HTR-8/SVneo (cell line): ENCODE results near the gene CPNE5.

Experiments used
- DNase-seq: peaks from one replicate; pipeline ENCODE4 v3.0.0; 2011; ENCODE audit warnings: low spot score, mixed read lengths; ENCODE audit not compliant: insufficient read length
- FAIRE-seq: peaks from 2 replicates; lab custom pipeline; 2011; peaks lifted over from hg19 to GRCh38; lab: Jason Lieb, UNC

The CPNE5 gene

DNA sequence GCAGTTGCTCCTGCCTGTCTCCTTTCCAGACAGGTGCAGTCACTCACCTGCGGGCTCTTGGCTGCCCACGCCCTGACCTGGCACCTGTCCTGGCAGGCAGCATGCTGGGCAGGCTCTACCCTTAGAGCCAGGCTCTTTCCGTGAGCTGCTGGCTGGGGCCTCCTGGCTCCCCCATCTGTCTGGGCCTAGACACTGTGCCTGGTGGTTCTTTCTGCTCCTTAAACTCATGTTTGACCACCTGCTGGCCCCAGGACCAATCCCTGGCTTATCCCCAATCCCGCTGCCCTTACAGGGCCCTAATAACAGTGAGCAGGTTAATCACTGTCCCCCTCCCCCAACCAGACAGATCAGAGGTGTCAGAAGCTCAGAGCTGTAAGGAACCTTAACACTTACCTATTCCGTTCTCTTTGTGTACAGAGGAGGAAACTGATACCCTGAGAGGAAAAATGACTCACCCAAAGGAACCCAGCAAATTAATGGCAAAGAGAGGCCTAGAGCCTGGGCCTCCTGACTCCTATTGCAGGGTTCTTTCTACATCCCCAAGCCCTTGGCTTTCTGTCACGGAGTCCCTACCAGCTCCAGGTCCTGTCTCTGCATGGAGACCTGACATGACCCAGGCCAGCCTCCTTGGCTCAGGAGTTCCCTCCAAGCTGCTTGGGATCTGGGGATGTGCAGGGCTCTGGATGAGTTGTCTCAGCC lies 86.9 kb downstream of the CPNE5 start:
- DNase-seq, result no peak

DNA sequence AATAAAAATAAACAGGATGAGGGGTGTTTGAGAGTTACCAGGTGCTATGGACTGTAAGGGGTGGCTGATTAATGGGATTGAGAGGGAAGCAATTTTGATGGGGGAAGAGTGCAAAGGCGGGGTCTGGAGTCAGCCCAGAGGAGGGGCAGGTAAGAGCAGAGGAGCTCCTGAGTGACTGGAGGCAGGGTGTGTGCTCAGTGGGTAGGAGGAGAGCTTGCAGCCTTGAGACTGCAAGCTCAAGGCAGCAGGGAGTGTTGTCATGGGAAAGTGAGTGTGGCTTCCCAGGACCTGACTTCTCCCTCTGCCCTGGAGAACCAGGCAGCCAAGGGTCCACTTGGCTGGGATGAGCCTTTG lies 87.4 kb downstream of the CPNE5 start:
- FAIRE-seq (no peak), DNase-seq (no peak)

More for the DNA sequence above, 86.9 kb downstream of the CPNE5 start:
- no peak for FAIRE-seq

GRCh38 chr6:36751091-36751490 lies 88.2 kb downstream of the CPNE5 start:
- FAIRE-seq (no peak), DNase-seq (no peak)

DNA sequence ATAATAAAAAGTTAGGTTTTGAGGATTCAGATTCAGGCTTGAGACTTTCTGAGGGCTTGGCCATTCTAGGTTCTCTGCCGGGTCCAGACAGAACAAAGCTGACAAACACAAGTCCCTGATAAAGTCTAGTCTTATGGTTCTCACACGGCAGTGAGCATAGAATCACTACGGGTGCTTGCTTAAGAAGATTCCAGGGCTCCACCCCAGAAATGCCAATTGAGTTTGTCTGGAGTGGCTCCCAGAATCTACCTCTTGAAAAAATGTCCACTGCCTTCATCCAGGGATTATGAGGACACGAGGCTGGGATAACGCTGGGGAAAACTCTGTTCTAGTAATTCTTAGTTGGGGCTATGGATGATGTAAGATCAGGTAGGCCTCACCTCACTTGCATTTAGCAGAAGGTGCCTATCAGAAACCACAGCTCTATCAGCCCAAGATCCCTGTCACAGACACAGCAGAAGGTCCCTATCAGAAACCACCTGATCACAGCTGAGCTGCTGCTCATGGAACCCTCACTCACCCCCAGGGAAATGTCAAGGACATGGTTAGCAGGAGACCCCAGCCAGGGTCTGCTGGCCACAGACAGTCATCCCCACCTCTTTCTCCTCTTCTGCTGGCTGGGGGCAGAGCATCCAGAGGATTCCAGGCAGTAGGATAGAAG lies 89.3 kb downstream of the CPNE5 start:
- DNase-seq, result no peak
- no peak for FAIRE-seq

DNA sequence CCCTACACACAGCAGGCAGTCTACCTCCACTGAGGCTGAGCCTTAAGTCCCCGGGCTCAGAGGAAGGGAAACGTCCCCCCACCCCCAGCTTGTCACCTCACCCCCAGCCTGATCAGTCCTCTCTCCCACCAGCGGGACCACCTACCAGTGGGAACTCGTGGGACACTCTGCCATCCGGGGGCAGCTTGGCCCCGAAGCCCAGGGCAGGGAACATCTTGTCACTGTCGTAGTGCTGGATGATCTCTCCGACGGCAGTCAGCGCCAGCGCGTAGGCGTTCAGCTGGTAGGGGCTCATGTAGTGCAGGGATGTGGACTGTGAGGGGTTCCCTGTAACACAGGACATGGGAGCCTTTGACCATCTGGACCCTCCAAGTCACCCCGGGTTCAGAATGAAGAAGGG lies 93.0 kb downstream of the CPNE5 start:
- DNase-seq (no peak), FAIRE-seq (no peak)

- DNase-seq (no peak), FAIRE-seq (no peak)
These were observed 93.4 kb downstream of the CPNE5 start for GRCh38 chr6:36745836-36746235.

GRCh38 chr6:36745283-36745682 lies 94.0 kb downstream of the CPNE5 start:
- no peak for FAIRE-seq
- DNase-seq, result no peak

DNA sequence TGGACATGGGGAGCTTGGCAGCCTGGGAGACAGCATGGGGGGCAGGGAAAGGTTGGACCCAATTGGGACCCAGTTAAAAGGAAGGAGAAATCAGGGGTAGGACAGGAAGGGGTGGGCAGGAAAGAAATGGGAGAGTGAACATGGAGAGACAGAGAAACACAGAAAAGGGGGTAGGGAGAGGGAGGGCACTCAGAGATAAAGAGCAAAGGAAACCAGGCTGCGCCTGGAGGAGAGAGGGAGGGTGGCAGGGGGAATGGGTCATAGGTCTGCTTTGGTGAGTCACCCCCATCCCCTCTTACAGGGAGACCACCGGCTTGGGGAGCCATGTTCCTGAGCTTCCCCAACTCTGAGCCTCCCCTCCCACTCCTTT lies 95.0 kb downstream of the CPNE5 start:
- FAIRE-seq (no peak), DNase-seq (no peak)

DNA sequence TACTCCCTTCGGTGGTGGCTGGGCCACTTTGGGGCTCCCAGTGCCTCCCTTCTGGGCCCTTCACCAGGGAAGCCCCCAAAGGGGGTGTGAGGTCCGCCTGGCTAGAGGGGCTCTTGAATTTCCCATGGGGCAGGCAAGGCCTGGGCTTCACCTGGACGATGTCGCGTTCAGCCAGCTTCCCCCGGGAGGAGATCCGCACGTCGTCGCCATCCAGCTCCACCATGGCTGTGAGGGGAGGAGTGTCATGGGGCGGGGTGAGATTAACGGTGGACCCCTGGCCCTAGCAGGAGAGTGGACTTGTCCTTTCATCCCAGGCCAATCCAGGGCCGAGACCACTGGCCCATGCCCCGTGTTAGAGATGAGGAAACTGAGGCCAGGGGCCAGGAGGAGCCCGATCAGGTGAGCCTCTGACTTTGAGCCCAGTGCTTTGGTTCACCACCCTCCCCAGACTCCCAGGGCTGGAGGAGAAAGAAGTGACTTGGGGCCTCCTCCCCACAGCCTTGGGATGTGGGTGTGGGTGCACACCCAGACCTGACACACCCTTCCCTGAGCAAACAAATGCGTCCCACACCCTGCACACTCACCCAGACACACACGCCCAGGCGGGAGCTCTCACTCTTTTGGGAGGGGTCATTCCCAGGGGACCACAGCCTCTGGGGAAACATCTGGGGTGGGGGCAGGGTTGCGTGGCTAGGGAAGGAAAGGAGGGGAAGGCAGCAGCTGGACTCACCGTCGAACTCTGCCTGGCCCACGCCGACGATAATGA lies 95.5 kb downstream of the CPNE5 start:
- DNase-seq (no peak), FAIRE-seq (no peak)

DNA sequence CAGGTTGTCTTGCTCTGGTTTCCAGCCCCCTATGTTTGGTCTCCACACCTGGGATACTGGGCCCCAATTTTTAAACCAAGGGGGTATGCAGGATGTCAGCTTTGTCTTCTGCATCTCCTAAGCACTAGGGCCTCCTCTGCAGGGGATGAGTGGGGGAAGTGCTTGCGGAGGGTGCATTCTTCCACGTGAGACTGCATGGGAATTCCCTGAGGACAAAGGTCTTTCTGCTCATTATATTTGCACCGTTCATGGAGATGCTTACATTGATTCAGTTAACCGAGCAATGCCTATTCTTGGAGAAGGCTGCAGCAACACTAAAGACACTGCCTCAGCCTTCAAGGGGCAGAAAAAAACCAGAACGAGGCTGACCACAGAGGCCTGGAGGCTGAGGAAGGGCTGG lies 96.2 kb downstream of the CPNE5 start:
- DNase-seq (no peak), FAIRE-seq (no peak)

GRCh38 chr6:36742146-36742545 lies 97.1 kb downstream of the CPNE5 start:
- no peak for DNase-seq
- no peak for FAIRE-seq

- FAIRE-seq (no peak), DNase-seq (no peak)
These were observed 98.4 kb downstream of the CPNE5 start for GRCh38 chr6:36740818-36741179.

DNA sequence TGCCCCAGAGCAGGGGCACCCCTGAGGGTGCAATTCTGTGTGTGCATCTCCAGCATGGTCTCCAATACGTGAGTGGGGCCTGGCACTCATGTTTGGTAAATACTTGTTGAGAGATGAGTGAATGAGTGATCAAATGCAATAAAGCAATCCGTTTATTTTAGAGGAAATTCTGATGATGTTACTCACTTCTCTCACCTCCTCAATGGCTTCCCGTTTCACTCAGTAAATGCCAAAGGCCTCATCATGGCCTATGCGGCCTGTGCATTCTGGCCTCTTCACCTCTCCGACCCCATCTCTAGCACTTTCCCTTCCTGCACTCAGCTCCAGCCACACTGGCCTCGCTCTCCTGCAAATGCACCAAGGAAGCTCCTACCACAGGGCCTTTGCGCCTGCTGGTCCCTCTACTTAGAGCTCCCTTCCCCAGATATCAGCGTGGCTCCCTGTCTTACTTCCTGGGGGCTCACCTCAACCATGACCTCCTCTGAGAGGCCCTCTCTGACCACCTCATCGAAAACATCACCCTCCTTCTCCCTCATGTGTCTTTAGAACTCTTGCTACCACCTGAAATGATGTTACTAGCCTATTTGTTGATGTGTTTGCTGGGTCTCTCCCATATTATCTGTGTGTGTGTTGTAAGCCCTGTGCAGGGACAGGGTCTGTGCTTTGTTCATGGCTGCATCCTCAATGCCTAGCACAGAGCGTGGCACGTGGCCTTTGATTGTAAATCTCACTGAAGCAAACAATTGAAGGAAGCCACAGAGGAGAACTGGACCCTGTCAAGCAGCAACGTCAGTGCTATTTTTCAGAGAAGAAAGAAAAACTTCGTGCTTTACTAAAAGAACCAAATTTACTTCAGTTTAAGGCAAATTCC lies 99.1 kb downstream of the CPNE5 start:
- DNase-seq, result no peak
- peak; percentile 46 for FAIRE-seq

GRCh38 chr6:36738108-36738507 lies 101.1 kb downstream of the CPNE5 start:
- no peak for DNase-seq
- FAIRE-seq, result no peak

GRCh38 chr6:36737043-36737785 lies 102.0 kb downstream of the CPNE5 start:
- DNase-seq (no peak), FAIRE-seq (peak; percentile 72)

- DNase-seq (peak; percentile 55), FAIRE-seq (no peak)
These were observed 103.9 kb downstream of the CPNE5 start for GRCh38 chr6:36735110-36736071.

DNA sequence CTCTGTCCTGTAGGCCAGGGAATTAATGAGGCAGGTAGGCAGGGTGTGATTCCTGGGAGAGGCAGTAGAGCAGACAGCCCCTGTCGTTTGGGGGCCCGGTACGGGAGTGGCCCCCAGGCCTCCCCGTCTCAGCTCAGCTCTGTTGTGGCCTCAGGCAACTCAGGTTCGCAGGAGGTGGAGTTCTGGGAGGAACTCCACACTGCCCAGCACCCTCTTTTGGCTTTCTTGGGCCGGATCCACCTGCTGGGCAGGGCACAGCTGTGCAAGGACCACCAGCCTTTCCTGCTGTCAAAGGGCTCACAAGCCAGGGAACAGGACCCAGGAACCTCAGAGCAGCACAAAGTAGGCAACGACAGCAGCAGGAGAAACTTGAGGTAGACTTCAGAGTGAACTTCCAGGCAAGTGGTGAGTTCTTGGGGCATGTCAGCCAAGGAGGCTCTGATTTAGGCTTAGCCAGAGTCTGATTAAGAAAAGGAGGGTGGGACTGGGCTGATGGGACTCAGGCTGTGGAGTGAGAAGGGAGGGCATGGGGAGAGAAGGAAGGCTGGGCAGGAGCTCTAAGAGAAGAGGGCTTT lies 104.7 kb downstream of the CPNE5 start:
- DNase-seq (no peak), FAIRE-seq (no peak)

GRCh38 chr6:36733300-36733699 lies 105.9 kb downstream of the CPNE5 start:
- FAIRE-seq (no peak), DNase-seq (no peak)
